ENCODE data around the gene PGBD2. TPM values are rescaled to one million over a fixed set of nuclear protein-coding genes. Genes with fewer than 3 reads are reported as not detected.
"Not testable (repeated sequence)": the region's sequence is repeated elsewhere in the genome, so short reads cannot be mapped to it uniquely, and the experiment has no call there.

PGBD2 gene
- total and polyA plus RNA-seq, 9 of the 15 experiments (the other 6 are each of a cell fraction or from before 2014, with no cell fraction given): 11.9 to 21.8 (median 14.7) TPM

- intact Hi-C loops (cut with micrococcal nuclease); H3K79me2 ChIP-seq (ENCODE audit: control insufficient read depth, insufficient read depth, low read length); CTCF ChIA-PET (ENCODE audit: low intra/inter-chr PET ratio); H3K9ac ChIP-seq (ENCODE audit: insufficient read depth in 1 of 2, low read depth in 2 of 2, low read length in 2 of 2); POLR2A ChIA-PET; H4K20me1 ChIP-seq (replicated peaks; ENCODE audit: control insufficient read depth, insufficient read depth, low read length); ATAC-seq; H3K9me1 ChIP-seq (ENCODE audit: control insufficient read depth, insufficient read depth, low read length); H3K4me1 ChIP-seq (replicated peaks in 1 of 2; ENCODE audit: control insufficient read depth in 2 of 2, insufficient read depth in 2 of 2, low read length in 2 of 2); H3K27me3 ChIP-seq (ENCODE audit: control insufficient read depth in 2 of 2, insufficient read depth in 2 of 2, low read length in 2 of 2); H3K36me3 ChIP-seq (ENCODE audit: control insufficient read depth, insufficient read depth, low read length); DNase-seq (ENCODE audit: extremely low read depth in 1 of 4, low spot score in 3 of 4); BruUV-seq (replicated peaks); FAIRE-seq; in situ Hi-C loops (cut with MboI); H3K27ac ChIP-seq (ENCODE audit: extremely low read depth, low read depth, low read length); H3K4me3 ChIP-seq; H2AFZ ChIP-seq (ENCODE audit: low read depth, low read length); H3K9me3 ChIP-seq (replicated peaks; ENCODE audit: control insufficient read depth, insufficient read depth, low read depth, low read length); TF ChIP-seq NR4A1 (CRISPR knock-in tag; IDR thresholded peaks at IDR 0.05); FOXM1 (CRISPR knock-in tag; IDR thresholded peaks at IDR 0.05; ENCODE audit: low read depth); TEAD4 (CRISPR knock-in tag; IDR thresholded peaks at IDR 0.05; ENCODE audit: borderline replicate concordance): not testable (repeated sequence)
- peak overlapping the region; percentile 28; the same call in 1 of the 2 replicates for H3K4me2 ChIP-seq (ENCODE audit: insufficient read depth, low read length)
- 37% methylated on average over 3 of the region's 9 CpGs for WGBS (ENCODE audit: insufficient coverage, low coverage, missing lambda C conversion rate)
- TF ChIP-seq TAL1 (IDR thresholded peaks at IDR 0.05) (peak; percentile 92), KDM1A (IDR thresholded peaks at IDR 0.05) (peak in 1 of 2 experiments; percentile 57; a peak in 2 of 4 replicates), FOXA1 (IDR thresholded peaks at IDR 0.05; ENCODE audit: borderline replicate concordance) (peak; percentile 60; the same call in 1 of the 2 replicates), HES1 (IDR thresholded peaks at IDR 0.05; ENCODE audit: low read depth) (peak; percentile 49; the same call in 1 of the 2 replicates), SMARCC2 (IDR thresholded peaks at IDR 0.05; ENCODE audit: low read depth) (0 out of 2 replicates have a peak, but pooled peaks have one; percentile 52), SOX6 (IDR thresholded peaks at IDR 0.05) (peak; percentile 66), CBFA2T2 (conservative IDR thresholded peaks at IDR 0.05) (peak; percentile 85), NCOR1 (IDR thresholded peaks at IDR 0.05) (peak; percentile 80), CBFA2T3 (IDR thresholded peaks at IDR 0.05) (peak; percentile 88), NR4A1 (tag; IDR thresholded peaks at IDR 0.05) (peak; percentile 58; the same call in 1 of the 2 replicates), TCF3 (CRISPR knock-in tag; IDR thresholded peaks at IDR 0.05) (peak; percentile 69), CC2D1A (IDR thresholded peaks at IDR 0.05) (peak; percentile 75), FOXM1 (IDR thresholded peaks at IDR 0.05; ENCODE audit: low read depth) (peak; percentile 59; the same call in 1 of the 2 replicates), NFIC (IDR thresholded peaks at IDR 0.05) (peak; percentile 40; the same call in 1 of the 2 replicates), TEAD4 (IDR thresholded peaks at IDR 0.05; ENCODE audit: low read length) (peak; percentile 23), TARDBP (IDR thresholded peaks at IDR 0.05) (peak; percentile 40; the same call in 1 of the 2 replicates)
- TF ChIP-seq, protein P1, sequence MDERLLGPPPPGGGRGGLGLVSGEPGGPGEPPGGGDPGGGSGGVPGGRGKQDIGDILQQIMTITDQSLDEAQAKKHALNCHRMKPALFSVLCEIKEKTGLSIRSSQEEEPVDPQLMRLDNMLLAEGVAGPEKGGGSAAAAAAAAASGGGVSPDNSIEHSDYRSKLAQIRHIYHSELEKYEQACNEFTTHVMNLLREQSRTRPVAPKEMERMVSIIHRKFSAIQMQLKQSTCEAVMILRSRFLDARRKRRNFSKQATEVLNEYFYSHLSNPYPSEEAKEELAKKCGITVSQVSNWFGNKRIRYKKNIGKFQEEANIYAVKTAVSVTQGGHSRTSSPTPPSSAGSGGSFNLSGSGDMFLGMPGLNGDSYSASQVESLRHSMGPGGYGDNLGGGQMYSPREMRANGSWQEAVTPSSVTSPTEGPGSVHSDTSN (CRISPR knock-in tag; IDR thresholded peaks at IDR 0.05; ENCODE audit: low read depth): not testable (repeated sequence)
- TF ChIP-seq, protein P1 (tag; conservative IDR thresholded peaks at IDR 0.05; ENCODE audit: low read depth): peak; percentile 45; the same call in 1 of the 2 replicates
- TF ChIP-seq, protein P2, sequence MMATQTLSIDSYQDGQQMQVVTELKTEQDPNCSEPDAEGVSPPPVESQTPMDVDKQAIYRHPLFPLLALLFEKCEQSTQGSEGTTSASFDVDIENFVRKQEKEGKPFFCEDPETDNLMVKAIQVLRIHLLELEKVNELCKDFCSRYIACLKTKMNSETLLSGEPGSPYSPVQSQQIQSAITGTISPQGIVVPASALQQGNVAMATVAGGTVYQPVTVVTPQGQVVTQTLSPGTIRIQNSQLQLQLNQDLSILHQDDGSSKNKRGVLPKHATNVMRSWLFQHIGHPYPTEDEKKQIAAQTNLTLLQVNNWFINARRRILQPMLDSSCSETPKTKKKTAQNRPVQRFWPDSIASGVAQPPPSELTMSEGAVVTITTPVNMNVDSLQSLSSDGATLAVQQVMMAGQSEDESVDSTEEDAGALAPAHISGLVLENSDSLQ (IDR thresholded peaks at IDR 0.05): 0 out of 2 replicates have a peak, but pooled peaks have one; percentile 17
Measured at GRCh38 chr1:248938173-248938809, 32.3 kb downstream of the PGBD2 start.
